Erythroblast (primary cell): Measurements from ENCODE around the gene FILIP1L.

Experiments
- GATA1 ChIP-seq: IDR thresholded peaks from 2 replicates; pipeline ENCODE4 v1.6.1; 2011; ENCODE audit warnings: low read depth, mild to moderate bottlenecking, control low read depth, low read length, moderate library complexity
- POLR2A ChIP-seq: IDR thresholded peaks from 2 replicates; pipeline ENCODE4 v1.6.1; 2011; ENCODE audit warnings: mild to moderate bottlenecking, low read length

DNA sequence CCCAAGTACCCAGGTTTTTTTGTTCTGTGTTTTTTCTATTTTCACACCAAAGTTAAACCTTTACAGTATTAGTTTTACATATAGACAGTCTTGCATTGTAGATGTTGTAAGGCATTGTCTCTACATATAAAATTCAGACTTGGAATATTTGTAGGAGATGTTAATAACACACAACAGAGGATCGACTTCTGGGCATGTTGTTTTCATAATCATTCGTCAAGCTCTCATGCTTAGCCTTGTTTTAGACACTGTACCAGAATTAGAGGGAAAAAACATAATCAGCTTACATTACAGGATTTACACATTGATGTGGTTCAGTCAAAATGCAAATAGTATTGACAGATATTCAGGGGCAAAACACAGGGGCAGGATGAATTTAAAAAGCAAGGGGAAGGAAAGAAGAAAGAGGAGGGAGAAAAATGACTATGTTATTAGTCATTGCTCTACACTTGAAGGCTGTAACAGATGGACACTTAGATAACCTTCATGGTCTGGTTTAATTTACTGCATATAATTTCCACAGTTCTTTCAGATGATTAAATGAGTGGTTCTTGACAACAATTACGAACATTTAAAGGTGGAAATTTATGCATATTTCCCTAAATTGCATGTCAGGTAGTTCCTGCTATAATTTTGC, 289.2 kb downstream of the FILIP1L start:
- TF ChIP-seq POLR2A (no peak), GATA1 (no peak)
